GM23248 (cell line): ENCODE results near the gene ASB10. TPM values are rescaled to one million over a fixed set of nuclear protein-coding genes. Genes with fewer than 3 reads are reported as not detected.

Source experiments
- DNase-seq: peaks from one replicate; pipeline ENCODE4 v3.0.0-alpha.2; 2015
- H2AFZ ChIP-seq: fragments of 200-600 bp; sonication (generic); 2 replicates; pipeline ENCODE4 v1.6.1; 2016; ENCODE audit warnings: antibody characterized with exemption
- H3F3A ChIP-seq: fragments of 200-600 bp; sonication (generic); 2 replicates; pipeline ENCODE4 v1.6.1; 2016; ENCODE audit warnings: mild to moderate bottlenecking, antibody characterized with exemption, mixed run types; ENCODE audit not compliant: insufficient read depth
- H3K27ac ChIP-seq: fragments of 200-600 bp; sonication (generic); 2 replicates; pipeline ENCODE4 v1.5.1; 2016; ENCODE audit warnings: mild to moderate bottlenecking
- H3K27me3 ChIP-seq: fragments of 200-600 bp; sonication (generic); replicated peaks from 2 replicates; pipeline ENCODE4 v1.6.1; 2016; ENCODE audit warnings: mild to moderate bottlenecking; ENCODE audit not compliant: insufficient read depth
- H3K36me3 ChIP-seq: fragments of 200-600 bp; sonication (generic); 2 replicates; pipeline ENCODE4 v1.6.1; 2016; ENCODE audit warnings: low read depth, mild to moderate bottlenecking
- H3K4me1 ChIP-seq: fragments of 200-600 bp; sonication (generic); 2 replicates; pipeline ENCODE4 v1.6.1; 2016; ENCODE audit warnings: mild to moderate bottlenecking; ENCODE audit not compliant: insufficient read depth
- H3K4me2 ChIP-seq: fragments of 200-600 bp; sonication (generic); one replicate; pipeline ENCODE4 v1.6.1; 2016; ENCODE audit warnings: mild to moderate bottlenecking; ENCODE audit not compliant: unreplicated experiment
- H3K4me3 ChIP-seq: fragments of 200-600 bp; sonication (generic); 2 replicates; pipeline ENCODE4 v1.5.1; 2016; ENCODE audit warnings: mild to moderate bottlenecking
- H3K79me2 ChIP-seq: fragments of 200-600 bp; sonication (generic); 2 replicates; pipeline ENCODE4 v1.6.1; 2016; ENCODE audit warnings: mild to moderate bottlenecking; ENCODE audit not compliant: insufficient read depth
- H3K9ac ChIP-seq: fragments of 200-600 bp; sonication (generic); 2 replicates; pipeline ENCODE4 v1.6.1; 2016; ENCODE audit warnings: mild to moderate bottlenecking
- H3K9me2 ChIP-seq: fragments of 200-600 bp; sonication (generic); 2 replicates; pipeline ENCODE4 v1.6.1; 2016; ENCODE audit warnings: mixed run types, mild to moderate bottlenecking, moderate library complexity; ENCODE audit not compliant: insufficient read depth
- H3K9me3 ChIP-seq: fragments of 200-600 bp; sonication (generic); one replicate; pipeline ENCODE4 v1.6.1; 2017; ENCODE audit warnings: low read depth
- H4K20me1 ChIP-seq: fragments of 200-600 bp; sonication (generic); 2 replicates; pipeline ENCODE4 v1.6.0; 2016; ENCODE audit not compliant: insufficient read depth
- EZH2 ChIP-seq: fragments of 200-600 bp; sonication (generic); IDR thresholded peaks from 2 replicates; pipeline ENCODE4 v1.6.1; 2018; ENCODE audit warnings: antibody characterized with exemption, mild to moderate bottlenecking; ENCODE audit not compliant: insufficient read depth, poor library complexity, severe bottlenecking
- EZH2phosphoT487 ChIP-seq: fragments of 200-600 bp; sonication (generic); IDR thresholded peaks from 2 replicates; pipeline ENCODE4 v1.6.1; 2018; ENCODE audit warnings: antibody characterized with exemption, moderate library complexity, mild to moderate bottlenecking, low read depth; ENCODE audit not compliant: insufficient read depth
- WGBS, 2 experiments: methylation state at CpG; one replicate each; pipeline ENCODE4 v1.1.6; 2015 to 2017; ENCODE audit warnings: low lambda C conversion rate in 2 of 2, low coverage in 1 of 2; ENCODE audit errors: missing lambda C conversion rate in 2 of 2; 5-methylcytosine and 5-hydroxymethylcytosine counted together
- in situ Hi-C: fragments of 300-500 bp; cut with MboI; formaldehyde crosslinking; loops from 2 replicates; pipeline ENCODE4 v1.15.0; 2020
- polyA plus RNA-seq: library from polyadenylated mRNA; unstranded; fragments of >200 nt; fragmentation: Nextera tagmentation; extraction: Ambion mirVana; gene quantifications from 2 replicates; pipeline ENCODE4 v1.2.1, GENCODE V29; 2016
- total RNA-seq: library from RNA; depleted of rRNA; stranded (reverse); fragments of >200 nt; shearing (Covaris generic); gene quantifications from 2 replicates; pipeline ENCODE4 v1.2.3, GENCODE V29; 2014; rRNA removed

ASB10 gene
- total and polyA plus RNA-seq, 2 experiments from 2014 or later = not detected

DNA sequence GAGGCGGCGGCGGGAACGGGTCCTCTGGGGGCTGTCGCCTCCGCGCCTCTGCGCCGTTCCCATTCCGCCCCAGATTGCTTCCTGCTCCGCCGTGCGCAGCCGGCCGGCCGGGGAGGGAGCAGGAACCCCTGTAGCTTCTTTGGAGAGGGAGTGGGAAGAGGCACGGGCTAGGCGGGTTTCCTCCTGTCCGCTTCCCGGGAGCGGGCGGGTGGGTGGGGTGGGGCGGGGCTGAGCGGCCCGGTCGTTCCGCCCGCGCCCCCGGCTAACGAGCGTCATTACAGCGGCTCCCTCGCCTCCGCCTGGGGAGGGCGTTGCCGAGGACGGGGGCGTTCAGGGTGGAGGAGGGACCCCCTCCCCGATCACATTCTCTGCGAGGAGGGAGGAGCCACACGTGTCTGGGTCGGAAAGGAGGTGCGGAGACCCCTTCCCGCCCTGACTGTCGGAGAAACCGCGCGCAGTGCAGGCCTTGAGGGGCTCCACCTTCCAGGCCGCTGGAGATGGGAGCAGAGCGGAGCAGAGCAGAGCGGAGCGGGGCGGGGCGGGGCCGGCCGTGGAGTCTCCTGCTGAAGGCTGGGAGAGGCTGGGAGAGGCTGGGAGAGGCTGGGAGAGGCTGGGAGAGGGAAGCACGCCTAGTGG, 61.1 kb downstream of the ASB10 start:
- TF ChIP-seq EZH2phosphoT487 = no peak
- no peak for TF ChIP-seq EZH2
- 34 to 50% methylated on average over 24 to 58 of the region's 58 CpGs for WGBS, 2 experiments
- Histone ChIP-seq H3K27ac (no peak overlapping the region), H3K9me3 (no peaks in the 10 kb centered on the region), H3F3A (no peaks in the 10 kb centered on the region), H3K79me2 (0 out of 2 replicates have a peak, but pooled peaks cover 7% of the 10 kb centered on the region), H3K36me3 (peaks cover 10% of the 10 kb centered on the region), H3K4me2 (peak overlapping the region; percentile 35), H3K27me3 (no peaks in the 10 kb centered on the region), H3K9ac (no peak overlapping the region), H4K20me1 (no peaks in the 10 kb centered on the region), H3K4me3 (no peak overlapping the region), H2AFZ (no peak overlapping the region), H3K4me1 (no peaks in the 10 kb centered on the region), H3K9me2 (no peaks in the 10 kb centered on the region)
- in situ Hi-C loops = no loop called here
- DNase-seq = peak; percentile 20

Other genes starting within 250 kb of the ASB10 start
- not detected in 2 replicates for gene KCNH2, start 208.9 kb downstream of the ASB10 start, total RNA-seq
- gene KCNH2, start 208.9 kb downstream of the ASB10 start, polyA plus RNA-seq = not detected in 2 replicates
- 0.13 and 0.32 TPM in 2 replicates for gene NOS3, start 196.2 kb downstream of the ASB10 start, total RNA-seq
- 0.61 and 0.83 TPM in 2 replicates for gene NOS3, start 196.2 kb downstream of the ASB10 start, polyA plus RNA-seq
- not detected in 2 replicates for gene ATG9B, start 162.8 kb downstream of the ASB10 start, total RNA-seq
- gene ATG9B, start 162.8 kb downstream of the ASB10 start, polyA plus RNA-seq = 0.79 and 0.81 TPM in 2 replicates
- 31.6 and 32.2 TPM in 2 replicates for gene ABCB8, start 158.8 kb downstream of the ASB10 start, total RNA-seq
- gene ABCB8, start 158.8 kb downstream of the ASB10 start, polyA plus RNA-seq = 28.5 and 29.6 TPM in 2 replicates
- gene ASIC3, start 138.7 kb downstream of the ASB10 start, total RNA-seq = 1.1 TPM in 1 of 2 replicates, not detected in the other
- 0.26 TPM in 1 of 2 replicates, not detected in the other for gene ASIC3, start 138.7 kb downstream of the ASB10 start, polyA plus RNA-seq
- 16.2 and 27.7 TPM in 2 replicates for gene CDK5, start 129.4 kb downstream of the ASB10 start, total RNA-seq
- 27.6 and 28.3 TPM in 2 replicates for gene CDK5, start 129.4 kb downstream of the ASB10 start, polyA plus RNA-seq
- 80.3 and 94.6 TPM in 2 replicates for gene SLC4A2, start 127.7 kb downstream of the ASB10 start, total RNA-seq
- 59.4 and 61.2 TPM in 2 replicates for gene SLC4A2, start 127.7 kb downstream of the ASB10 start, polyA plus RNA-seq
- 141 and 145 TPM in 2 replicates for gene FASTK, start 106.4 kb downstream of the ASB10 start, total RNA-seq
- gene FASTK, start 106.4 kb downstream of the ASB10 start, polyA plus RNA-seq = 109 and 111 TPM in 2 replicates
- gene TMUB1, start 103.8 kb downstream of the ASB10 start, total RNA-seq = 33.6 and 43.3 TPM in 2 replicates
- 19.9 and 20.4 TPM in 2 replicates for gene TMUB1, start 103.8 kb downstream of the ASB10 start, polyA plus RNA-seq
- 37.8 and 43.3 TPM in 2 replicates for gene AGAP3, start 100.8 kb downstream of the ASB10 start, total RNA-seq
- 10.3 and 10.5 TPM in 2 replicates for gene AGAP3, start 100.8 kb downstream of the ASB10 start, polyA plus RNA-seq
- gene GBX1, start 19.6 kb downstream of the ASB10 start, total RNA-seq = not detected in 2 replicates
- not detected in 2 replicates for gene GBX1, start 19.6 kb downstream of the ASB10 start, polyA plus RNA-seq
- gene H2BK1, start 23.2 kb upstream of the ASB10 start, total RNA-seq = not detected in 2 replicates
- gene H2BK1, start 23.2 kb upstream of the ASB10 start, polyA plus RNA-seq = not detected in 2 replicates
- 69.7 and 74.9 TPM in 2 replicates for gene ABCF2, start 40.0 kb upstream of the ASB10 start, total RNA-seq
- 40.7 and 40.9 TPM in 2 replicates for gene ABCF2, start 40.0 kb upstream of the ASB10 start, polyA plus RNA-seq
- gene CHPF2, start 45.2 kb upstream of the ASB10 start, total RNA-seq = 120 and 139 TPM in 2 replicates
- gene CHPF2, start 45.2 kb upstream of the ASB10 start, polyA plus RNA-seq = 48.0 and 51.3 TPM in 2 replicates
- 32.2 and 34.0 TPM in 2 replicates for gene SMARCD3, start 61.4 kb upstream of the ASB10 start, total RNA-seq
- gene SMARCD3, start 61.4 kb upstream of the ASB10 start, polyA plus RNA-seq = 19.8 and 22.4 TPM in 2 replicates
- 43.4 and 60.3 TPM in 2 replicates for gene NUB1, start 154.6 kb upstream of the ASB10 start, total RNA-seq
- gene NUB1, start 154.6 kb upstream of the ASB10 start, polyA plus RNA-seq = 41.7 and 48.0 TPM in 2 replicates
- gene WDR86, start 222.8 kb upstream of the ASB10 start, total RNA-seq = 0.25 TPM in 1 of 2 replicates, not detected in the other
- gene WDR86, start 222.8 kb upstream of the ASB10 start, polyA plus RNA-seq = not detected in 2 replicates